Activated CD8-positive, alpha-beta memory T cell treated with anti-CD3 and anti-CD28 coated beads, Interleukin-2, amount 50 U/mL, for 4 hours (primary cell): Measurements from ENCODE around the gene ABCG1.

Source experiments
- DNase-seq: peaks from one replicate; pipeline ENCODE4 v3.0.0-alpha.2; 2020

Gene ABCG1

DNA sequence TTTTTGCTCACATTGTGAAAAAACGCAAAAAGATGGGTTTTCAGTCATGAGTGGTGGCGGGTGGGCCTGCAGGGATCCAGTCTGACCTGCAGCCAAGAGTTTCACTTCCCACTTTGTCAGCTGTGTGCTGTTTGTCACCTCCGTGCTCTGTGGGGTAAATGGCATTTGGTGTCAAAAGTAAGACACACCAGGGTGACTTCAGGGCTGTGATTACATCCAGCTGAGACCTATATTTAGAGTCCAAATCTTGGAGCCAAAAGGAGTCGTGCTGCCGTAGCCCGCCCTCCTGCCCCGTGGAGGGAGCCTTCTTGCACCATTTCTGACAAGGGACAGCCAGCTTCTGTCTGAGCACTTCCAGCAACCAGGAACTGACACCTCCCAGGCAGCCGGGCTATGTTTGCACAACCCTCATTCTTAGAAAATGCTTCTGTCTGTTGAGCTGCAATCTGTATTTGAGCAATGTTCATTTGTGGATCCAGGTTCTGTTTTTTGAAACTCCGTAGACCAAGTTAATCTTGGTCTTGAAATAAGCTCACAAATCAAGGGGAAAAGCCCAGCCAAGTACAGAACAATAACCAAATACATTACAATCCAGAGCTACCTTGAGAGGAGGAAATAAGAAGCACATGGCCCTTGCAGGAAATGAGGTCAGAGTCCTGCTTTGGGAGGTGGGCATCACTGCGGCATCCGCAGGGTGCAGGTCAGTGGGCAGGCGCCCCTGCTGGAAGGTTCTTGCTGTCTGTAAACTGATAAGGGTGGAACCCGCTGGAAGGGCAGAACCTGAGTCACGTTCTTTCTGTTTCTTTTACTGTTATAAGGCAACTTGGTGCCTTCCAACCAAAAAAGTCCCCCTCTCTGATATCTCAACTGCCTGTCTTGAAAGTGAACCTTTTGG lies 14.4 kb downstream of the ABCG1 start:
- peak; percentile 74 for DNase-seq

DNA sequence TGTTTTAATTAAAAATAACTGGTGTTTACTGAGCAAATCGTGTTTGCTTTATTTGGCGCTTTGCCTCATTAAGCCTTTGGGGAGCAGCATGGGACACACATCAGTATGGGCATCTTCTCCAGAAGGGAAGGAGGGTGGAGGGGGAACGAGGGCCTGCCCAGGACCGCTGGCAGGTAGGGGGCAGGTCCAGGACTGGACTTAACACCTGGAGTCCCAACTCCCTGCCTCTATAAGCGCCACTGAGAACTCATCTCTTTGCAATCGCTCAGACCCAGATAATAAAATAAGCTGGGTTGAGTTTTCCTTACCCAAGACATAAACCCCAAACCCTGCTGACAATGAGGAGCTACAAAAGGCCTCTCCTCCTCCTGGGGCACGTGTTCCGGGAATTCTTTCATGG lies 15.1 kb downstream of the ABCG1 start:
- DNase-seq = no peak

DNA sequence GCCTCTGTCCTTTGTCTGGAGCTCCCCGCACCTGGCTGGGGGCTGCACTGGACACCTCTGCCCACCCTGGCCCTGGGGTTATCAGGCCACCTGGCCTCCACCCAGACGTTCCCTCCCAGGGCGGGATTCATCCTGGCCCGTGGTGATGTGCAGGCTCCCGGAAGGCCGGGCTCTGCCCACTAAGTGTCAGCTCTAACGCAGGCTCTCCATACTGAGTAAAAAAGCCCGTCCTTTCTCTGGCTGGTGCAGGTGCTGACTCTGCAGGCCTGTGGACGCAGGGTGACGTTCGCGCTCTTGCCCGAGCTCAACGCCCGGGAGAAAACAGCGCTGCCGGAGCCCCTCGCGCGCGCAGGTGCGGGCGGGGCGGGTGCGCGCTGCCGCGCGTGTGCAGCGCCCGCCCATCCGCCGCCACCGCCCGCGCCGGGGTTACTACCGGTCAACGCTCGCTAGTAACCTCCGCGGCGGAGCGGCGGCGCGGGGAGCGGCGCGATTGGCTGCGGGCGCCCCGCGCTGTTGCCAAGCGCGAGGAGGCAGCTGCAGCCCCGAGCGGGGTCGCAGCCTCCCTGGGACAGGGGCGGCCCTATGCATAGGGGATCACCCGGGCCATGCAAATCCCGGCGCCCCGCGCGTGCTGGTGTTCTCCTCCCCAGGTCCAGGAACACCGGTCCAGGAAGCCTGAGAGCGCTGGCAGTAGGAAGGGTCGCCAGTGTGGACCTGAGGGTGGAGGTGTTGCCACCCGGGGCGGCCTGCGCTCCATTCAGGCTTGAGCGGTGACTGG lies 15.7 kb downstream of the ABCG1 start:
- peak; percentile 74 for DNase-seq

DNA sequence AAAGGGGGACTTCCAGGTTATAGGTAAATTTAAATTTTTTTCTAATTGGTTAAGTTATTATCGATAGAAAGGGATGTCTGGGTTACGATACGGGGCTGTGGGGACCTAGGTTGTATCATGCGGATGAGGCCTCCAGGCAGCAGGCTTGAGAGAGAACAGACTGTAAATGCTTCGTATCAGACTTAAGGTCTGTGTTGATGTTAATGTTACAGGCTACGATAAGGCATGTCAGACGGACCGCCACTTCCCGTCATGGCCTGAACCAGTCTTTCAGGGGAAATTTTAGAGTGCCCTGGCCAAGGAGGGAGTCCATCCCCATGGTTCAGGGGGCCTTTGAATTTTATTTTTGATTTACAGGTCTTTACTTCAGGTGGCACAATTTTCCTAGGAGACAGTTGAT lies 16.7 kb downstream of the ABCG1 start:
- DNase-seq = no peak

DNA sequence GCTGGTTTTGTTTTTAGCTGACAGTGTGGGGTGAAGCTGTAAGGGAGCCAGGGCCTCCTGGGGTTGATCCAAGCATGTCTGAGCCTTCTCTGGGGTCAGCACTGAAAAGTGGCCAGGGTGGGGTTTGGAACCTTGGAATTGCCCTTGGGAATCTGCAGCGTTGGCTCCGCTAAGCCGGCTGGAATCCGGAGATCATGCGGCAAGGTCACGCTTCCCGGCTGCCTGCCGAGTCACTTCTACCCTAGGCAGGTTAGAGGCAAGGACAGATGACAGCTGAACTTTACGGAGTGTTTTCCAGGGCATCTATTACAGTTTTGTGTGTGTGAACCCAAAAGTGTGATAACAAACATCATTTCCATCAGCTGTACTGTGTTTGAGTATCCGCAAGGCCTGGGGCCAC lies 17.1 kb downstream of the ABCG1 start:
- DNase-seq = no peak

DNA sequence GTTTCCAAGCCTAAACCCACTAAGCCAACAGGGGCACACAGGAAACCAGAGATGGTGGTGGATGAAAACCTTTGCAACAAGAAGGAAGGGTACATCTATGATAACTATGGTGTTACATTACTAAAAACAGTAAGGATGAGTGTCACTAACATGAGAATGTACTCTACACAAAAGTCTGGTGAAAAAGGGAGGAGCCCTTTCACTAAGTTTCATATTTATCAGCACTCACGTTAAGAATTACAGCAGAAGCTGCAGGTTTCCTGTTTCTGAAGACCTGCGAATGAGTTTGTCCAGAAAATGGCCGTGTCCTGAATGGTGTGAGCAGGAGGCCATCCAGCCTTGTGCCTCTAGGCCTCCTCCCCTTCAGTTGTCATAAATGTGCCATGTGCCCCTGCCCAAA lies 17.8 kb downstream of the ABCG1 start:
- DNase-seq = no peak

DNA sequence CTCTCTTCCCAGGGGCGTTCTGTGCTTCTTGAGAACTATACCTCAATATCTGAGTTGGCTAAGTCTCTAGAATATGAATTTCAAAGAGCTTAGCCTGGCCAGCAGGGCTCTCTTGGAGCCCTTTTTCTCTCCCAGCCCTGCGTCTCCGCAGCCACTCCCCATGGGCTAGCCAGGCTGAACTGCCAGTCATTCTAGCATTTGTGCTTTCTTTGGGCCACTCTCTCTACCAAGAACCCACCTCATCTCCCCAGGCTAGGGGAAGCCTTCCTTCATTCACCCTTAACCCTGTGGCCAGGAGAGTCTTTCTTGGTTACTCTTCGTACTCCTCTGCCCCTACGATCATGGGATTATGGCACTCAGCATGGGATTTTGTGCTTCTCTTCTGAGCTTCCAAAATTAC lies 18.2 kb downstream of the ABCG1 start:
- no peak for DNase-seq

DNA sequence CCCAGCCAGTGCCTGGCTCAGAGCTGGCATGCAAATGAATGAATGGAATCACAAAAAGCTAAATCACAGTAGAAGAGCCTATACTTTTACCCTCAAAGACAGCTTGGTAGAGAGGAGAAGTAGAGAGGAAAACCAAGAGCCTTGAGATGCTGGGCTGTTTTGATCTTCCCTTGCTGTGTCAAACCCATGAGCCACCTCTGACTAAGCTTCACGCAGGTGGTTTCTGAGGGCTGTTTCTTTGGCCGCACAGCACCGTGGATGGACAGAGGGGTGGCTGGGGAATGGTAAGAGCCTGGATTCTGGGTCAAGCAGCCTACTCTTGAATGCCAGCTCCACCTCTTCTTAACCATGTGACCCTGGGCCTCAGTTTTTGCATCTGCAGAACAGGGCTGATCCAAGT lies 18.6 kb downstream of the ABCG1 start:
- peak; percentile 31 for DNase-seq

DNA sequence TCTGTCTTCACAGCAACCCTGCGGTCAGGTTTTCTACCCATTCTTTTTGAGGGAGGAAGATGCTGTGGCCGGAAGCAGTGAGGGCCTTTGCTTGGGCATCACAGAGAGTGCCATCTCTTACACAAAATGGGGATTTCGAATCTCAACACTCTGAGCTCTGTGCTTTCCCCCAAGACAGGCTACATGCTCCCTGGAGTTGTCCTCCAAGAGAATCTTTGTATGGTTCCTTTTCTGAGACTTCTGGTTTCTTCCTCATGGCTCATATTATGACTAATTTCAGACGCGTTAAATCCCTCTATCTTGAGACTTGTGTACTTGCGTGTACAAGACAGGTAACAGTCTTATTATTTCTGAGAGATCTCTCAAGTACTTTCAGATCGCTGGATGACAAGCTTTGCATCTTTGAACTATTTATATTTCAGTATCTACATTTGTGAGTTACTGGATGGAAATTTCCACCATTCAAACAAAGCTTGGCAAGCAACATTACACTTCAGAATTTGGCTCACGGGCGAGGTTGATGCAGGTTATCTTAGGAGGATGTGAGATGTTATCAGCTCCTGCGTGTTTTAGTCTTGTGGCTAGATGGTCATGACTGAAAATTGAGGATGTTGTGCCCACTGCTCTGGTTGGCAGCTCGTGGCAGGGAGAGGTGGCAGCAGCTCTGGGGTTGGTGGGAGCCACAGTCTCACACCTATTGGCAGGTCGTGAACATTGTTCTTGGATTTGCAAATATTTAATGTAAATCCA lies 19.4 kb downstream of the ABCG1 start:
- DNase-seq = peak; percentile 23

DNA sequence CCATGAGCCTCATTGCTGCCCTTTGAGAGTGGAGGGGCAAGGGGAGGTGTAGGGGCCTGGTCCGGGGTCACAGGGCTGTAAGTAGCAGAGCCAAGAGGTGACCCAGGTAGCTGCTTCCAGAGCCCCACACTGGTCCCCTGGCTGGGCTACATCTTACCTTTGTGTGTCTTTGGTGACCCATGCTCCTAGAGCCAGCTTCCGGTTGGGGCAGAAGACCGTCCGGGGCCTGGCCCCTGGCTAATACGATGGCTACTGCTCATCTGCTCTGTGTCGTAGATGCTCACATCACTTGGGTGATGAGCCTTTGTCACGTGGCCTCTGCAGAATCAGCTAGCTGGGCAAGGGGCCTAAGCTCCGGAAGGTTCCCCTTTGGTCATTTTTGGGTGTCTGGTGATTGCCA lies 20.6 kb downstream of the ABCG1 start:
- DNase-seq = no peak

DNA sequence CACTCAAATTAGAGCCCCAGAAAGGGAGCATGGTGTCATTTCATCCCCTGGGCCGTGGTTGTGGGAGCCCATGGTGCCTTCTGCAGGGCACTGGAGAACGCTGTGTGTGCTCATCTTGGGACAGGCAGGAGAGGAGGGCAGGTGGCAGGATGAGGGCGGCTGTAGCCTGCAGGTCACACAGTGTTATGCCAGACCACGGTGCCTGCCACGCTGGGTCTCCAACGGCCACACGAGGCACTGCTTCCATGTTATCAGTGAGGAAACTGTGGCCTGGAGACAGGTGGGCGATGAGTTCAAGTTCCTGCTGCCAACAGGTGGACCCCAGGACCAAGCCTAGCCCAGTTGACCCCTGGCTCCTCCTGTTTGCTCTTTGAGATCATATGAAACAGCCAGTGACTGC lies 21.0 kb downstream of the ABCG1 start:
- DNase-seq = no peak

DNA sequence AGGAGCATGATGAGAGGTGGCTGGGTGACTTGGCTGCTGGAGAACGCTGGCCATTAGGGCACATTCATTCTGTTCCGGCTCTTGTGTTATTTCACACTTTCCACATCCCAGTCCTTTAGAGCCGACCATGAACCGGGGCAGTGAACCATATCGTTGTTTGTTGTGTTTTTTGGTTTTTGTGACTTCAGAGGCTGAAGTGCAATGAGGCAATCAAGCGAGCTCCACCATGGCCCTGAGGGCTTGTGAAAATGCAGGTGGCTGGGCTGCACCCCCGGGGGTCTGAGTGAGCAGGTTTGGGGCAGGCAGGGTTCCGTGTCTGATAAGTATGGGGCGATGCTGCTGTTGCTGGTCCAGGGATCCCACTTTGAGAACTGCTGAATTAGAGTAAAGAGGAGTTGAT lies 23.7 kb downstream of the ABCG1 start:
- no peak for DNase-seq

DNA sequence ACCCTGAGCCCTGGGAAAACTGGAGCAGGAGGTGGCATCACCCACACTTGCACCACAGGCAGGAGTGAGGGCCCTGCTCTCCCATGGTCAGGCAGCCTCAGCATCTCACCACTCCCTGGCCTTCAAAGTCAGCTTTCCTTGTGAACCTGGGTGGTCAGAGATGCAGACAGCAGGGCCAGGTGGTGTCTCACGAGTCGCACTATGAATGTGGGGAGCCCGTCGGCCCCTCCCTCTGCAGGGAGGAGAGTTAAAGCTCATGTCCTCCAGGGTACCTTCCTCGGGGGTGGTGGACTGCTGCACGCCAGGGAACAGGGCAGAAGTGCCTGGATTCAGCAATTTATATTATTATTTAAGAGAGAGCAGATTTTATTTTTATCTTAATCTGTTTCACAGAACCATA lies 24.1 kb downstream of the ABCG1 start:
- no peak for DNase-seq

DNA sequence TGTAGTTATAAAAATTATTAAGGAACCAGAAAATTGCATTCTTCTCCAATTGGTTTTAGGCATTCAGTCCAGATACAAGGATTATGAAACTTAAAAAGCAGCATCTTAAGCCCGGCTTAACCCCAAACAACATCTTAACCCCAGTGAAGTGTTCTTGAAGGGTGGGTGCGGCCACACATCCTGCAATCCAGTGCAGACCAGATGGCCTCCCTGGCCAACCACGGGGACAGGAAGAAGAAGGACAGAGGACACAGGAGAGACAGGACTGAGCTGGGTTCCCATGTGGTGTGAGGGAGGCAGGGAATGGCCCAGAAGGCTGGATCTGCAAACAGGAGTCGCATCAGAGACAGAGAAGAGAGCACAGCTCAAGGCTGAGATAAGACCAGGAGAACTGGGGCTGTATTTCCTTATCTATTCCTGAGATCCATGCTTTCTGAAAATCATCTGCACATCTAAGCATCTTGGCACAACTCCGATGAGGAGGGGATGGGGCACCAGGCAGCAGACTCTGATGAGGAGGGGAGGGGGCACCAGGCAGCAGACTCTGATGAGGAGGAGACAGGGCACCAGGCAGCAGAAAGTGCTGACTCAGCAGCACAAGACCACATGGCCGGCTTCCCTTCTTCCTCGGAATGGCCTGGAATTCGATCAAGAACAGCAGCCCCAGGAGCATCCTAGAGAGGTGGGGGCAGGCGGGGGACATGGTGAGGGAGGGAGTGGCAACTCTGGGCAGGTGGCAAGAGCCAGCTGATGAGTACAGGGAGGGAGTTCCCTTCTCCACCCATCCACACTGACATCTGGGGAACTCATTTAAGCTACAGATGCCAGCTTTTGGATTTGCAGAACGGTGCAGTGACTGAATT lies 26.6 kb downstream of the ABCG1 start:
- DNase-seq = no peak

DNA sequence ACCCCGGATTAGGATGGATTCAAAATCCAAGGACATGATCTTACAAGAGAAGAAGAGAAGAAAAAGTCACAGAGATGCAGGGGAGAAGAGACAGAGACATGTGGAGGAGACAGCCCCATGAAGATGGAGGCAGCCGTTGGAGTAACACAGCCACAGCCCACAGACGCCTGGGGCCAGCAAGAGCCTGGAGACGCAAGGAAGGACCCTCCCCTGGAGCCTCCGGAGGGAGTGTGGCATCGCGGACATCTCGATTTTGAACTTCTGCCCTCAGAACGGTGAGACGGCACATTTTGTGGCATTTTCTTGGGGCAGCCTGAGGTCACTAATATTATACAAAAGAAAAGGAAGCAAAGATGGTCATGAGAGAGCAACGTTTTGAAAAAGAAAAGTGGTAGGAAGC lies 28.8 kb downstream of the ABCG1 start:
- no peak for DNase-seq

DNA sequence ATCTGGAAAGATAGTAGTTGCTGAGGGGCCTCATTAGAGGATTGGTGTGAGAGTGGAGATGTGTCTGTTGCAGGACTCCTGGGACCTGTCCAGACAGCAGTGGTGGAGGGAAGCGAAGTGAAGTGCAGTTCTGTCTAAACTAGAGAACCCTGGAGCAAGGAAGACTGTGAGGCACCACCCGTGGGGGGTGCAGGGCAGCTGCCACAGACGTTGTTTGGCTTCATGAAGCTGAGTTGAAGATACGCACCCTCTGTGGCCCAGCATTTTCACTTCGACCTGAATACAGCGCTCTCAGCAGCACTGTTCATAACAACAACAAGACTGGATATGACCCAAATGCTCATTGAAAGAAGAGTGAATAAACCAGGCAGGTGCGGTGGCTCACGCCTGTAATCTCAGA lies 29.3 kb downstream of the ABCG1 start:
- DNase-seq = no peak

DNA sequence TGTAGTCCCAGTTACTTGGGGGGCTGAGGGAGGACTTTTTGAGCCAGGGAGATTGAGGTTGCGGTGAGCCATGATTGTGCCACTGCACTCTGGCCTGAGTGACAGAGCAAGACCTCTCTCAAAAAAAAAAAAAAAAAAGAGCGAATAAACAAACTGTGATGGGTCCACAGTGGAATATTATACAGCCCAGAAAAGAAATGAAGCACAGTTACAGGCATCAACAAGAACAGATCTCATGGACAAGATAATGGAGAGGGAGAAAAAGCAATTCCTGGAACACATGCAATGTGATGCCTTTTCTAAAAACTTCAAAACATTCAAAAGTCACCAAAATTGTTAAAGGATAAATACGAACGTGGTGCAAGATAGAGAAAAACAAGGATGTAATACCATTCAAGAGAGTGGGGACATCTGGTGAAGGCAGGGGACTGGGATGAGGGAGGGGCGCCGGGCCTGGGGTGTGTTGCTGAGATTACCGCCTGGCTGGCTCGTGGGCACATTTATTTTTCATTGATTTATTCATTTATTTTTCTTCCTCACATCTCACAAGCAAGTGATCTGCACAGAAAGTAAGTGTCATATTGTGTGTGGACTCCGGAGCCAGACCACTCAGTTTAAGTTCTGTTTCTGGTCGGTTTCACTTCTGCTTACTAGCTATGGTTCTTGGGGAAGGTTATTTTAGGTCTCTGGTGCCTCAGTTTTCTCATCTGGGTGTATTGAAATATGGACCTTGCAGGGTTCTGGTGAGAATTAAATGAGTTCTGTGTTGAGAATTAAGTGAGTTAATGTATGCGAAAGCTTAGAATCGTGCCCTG lies 30.1 kb downstream of the ABCG1 start:
- DNase-seq = no peak

DNA sequence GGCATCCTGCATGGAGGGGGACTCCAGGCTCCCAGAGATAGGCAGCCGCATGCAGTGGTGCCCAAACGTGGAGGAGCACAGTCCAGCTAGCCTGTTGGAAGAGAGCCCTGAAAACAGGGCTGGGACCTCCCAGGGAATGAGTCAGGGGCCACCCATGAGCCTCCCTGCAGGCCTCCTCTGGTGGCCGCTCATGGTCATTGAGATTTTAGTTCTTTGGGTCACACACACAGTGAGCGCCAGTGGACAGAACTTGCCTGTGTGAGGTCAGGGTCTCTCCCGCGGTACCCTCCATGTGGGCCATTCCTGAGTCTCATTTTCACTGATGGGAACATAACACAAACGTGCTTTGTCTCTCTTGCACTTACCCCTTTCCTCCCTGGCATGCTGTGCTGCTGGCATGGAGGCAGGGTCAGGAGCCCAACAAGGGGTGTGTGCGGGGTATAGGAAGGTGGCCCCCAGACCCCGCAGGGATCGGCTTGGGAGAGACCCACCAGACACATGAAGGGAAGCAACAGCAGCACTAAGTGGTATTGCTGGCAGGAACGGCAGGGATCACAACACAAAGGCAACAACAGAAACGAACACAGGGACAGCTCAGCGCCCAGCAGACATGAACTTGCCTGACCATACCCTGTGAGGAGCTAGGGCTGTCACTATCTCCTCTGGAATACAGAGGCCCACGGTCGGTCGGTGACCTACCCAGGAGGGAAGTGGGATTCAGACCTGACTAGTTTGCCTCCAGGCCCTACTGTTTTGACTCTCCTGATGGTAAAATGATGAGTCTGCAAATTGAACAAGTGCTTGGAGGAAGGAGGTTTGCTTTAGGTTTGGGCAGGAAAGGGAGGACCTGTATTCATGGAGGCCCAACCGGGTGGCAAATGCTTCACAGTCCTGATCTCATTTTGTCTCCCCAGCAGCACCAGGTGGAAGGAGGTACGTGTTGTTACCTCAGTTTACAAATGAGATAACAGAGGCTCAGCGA lies 31.8 kb downstream of the ABCG1 start:
- no peak for DNase-seq

DNA sequence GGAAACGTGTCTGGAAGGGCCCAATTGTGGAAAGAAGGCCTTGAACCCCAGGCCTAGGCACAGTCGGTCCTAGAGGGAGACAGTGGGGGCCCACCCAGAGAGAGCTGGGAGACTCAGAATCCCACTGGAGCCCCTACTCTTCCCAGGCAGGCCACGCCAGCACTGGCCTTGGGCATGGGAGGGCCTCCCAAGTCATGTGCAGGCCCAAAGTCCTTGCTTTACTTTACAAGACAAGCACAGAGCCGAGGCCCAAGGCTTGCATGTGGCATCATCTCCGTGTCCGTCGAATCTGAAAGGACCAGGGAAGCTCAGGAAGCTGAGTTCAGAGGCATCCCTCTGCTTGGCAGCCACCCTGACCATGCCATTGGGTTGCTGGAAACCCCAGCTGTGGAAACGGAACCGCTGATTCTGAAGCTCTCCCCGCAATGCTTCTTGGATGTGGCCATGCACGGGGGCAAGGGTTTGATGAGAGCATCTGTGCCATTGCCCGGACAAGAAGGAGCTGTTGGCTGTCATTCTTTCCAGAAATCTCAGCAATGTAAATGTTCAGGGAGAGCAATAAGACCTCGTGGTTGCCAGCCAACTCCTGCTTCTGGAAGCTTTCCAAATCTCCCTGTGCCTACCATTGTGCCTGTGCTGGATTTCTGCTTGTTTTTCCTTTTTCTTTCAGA lies 32.8 kb downstream of the ABCG1 start:
- DNase-seq = no peak

DNA sequence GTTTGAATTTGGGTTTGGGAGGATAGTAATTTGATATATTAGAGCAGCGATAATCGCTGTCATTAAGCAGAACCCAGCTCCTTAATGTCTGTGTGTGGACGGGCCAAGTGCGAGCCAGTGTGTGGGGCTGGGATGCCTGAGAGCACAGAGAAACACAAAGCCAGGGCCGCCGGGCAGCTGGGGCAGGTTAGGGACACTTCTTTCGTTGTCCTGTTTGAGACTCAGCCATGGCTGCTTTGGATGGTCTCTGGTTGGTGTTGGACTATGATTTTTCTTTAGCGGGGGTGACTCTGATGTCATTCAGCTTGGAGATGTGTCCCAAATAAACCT lies 33.4 kb downstream of the ABCG1 start:
- no peak for DNase-seq
